HG02981 (cell line): Measurements from ENCODE around the gene FAM151A.

Source experiments
- ATAC-seq: cut with Tn5 transposase; IDR thresholded peaks from one replicate; pipeline ENCODE4 v1.9.1; 2021; ENCODE audit warnings: mild to moderate bottlenecking, moderate library complexity; ENCODE audit not compliant: unreplicated experiment

The FAM151A gene

DNA sequence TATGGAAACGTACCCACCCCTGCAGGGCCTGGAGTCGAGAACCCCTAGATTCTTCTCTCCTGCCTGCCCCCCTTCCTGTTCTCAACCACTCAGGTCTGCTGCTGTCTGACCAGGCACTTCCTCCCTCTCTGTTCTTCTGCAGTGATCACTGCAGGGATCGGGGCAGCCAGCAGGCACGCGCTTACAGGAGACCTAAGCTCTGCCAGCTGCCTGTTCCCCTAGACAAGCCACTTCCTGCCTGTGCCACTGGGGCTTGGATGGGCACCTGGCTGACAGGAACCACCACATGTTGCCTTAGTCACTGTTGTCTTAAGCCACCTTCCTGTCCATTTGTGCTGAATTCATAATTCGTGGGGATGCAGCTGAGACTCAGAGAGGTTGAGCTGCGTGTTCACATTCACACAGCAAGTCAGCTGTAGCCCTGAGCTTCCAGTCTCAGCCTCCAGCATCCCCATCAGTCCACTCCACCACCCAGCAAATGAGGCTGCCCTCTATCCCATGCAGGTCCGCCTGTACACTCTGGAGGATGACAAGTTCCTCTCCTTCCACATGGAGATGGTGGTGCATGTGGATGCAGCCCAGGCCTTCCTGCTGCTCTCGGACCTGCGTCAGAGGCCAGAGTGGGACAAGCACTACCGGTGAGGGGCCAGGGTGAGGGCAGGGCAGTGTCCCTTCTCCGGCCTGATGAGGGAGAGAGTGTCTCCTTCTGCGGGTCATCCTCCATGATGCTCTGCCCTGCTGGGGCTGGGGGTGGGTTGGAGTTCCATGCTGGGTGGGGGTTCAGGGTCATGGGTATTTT, 18.6 kb downstream of the FAM151A start:
- no peak for ATAC-seq

DNA sequence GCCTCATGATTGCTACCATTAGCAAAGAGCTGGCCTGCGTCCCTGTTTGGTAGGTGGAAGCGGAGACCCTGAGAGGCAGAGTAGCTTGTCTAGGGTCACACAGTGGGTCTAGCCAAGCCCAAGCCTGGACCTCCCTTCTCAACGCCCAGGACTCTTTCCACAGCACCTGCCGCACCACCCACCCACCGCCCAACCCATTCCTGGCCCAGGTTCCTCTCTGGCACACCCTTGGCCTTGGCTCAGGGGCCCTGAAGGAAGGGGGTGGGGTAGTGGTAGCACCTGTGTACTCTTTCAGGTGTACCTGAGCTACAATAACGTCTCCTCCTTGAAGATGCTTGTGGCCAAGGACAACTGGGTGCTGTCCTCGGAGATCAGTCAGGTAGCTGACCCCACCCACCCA, 19.3 kb downstream of the FAM151A start:
- no peak for ATAC-seq

DNA sequence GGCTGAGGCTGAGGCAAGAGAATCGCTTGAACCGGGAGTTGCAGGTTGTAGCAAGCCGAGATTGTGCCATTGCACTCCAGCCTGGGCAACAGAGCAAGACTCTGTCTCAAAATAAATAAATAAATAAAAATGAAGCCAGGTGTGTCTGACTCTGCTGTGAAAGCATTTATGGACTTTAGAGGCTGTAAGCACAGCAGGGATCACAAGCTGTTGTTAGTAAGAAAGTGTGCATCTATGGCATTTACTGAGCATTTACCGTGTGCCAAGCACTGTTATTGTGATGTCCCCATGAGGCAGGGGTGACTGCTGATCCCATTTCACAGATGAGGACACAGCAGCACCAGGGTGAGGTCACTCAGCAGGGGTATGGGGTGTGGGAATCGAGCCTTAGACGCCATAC, 20.1 kb downstream of the FAM151A start:
- no peak for ATAC-seq

DNA sequence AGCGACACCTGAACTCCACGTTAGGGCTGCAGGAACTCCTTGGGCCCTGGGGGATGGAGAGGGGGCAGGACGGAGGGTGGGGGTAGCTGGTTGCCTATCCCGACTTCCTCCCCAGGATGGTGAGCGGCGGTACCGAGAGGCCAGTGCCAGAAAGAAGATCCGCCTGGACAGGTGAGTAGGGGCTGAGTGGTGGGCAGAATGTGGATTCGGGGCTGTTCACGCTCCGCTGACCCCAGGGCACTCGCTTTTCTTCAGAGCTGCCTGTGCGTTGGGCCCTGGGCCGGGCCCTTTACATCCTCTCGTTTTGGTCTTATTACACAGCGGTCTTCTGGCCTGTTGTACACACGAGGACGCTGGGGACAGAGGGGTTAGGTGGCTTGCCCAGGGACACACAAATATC, 20.8 kb downstream of the FAM151A start:
- ATAC-seq, result no peak

DNA sequence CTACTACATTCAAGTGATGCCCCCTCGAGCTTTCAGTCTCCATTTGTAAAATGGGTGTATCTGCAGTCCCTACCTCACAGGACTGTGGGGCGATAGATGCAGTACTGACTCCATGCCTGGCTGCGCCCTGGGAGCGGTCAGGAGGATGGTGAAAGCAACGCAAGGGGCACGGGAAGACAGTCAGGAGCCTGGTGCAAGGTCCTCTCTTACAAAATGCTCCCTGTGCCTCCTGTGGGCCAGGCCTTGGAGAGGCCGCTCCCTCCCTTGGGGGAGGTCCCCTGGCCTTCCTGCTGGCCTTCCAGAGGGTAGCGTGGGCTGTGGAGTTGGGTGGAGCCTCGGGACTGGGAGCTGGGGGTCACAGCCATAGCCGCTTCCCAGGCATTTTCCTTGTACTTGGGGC, 21.6 kb downstream of the FAM151A start:
- ATAC-seq, result no peak

DNA sequence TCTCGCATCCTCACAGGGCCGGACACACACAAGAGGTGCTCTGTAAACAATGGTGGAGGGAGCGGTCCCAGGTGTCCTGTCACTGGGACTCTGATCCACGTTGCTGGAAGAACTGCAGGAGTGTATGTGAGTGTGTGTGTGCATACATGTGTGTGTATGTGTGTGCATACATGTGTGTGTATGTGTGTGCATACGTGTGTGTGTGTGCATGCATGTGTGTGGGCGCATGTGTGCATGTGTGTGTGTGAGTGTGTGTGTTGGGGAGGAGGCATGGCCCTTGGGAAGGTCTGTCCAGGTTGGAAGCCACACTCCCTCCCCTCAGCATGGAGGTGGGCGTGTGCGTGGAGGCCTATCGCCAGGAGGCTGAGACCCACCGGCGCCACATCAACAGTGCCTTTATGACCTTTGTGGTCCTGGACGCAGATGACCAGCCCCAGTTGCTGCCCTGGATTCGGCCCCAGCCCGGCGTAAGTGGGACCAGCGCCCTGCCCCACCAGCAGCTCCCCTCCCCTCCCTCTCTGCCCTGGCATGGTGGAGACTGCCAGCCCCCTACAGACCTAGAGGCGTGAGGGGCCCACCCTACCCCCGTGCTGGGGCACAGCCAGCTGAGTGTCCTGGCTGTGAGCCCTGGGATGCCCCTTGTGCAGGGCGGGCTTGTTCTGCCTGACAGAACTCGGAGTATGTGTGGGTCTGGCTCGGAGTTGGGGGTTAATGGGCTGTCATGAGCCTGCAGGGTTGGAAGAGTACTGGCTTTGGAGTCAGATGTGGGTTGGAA, 22.2 kb downstream of the FAM151A start:
- no peak for ATAC-seq

DNA sequence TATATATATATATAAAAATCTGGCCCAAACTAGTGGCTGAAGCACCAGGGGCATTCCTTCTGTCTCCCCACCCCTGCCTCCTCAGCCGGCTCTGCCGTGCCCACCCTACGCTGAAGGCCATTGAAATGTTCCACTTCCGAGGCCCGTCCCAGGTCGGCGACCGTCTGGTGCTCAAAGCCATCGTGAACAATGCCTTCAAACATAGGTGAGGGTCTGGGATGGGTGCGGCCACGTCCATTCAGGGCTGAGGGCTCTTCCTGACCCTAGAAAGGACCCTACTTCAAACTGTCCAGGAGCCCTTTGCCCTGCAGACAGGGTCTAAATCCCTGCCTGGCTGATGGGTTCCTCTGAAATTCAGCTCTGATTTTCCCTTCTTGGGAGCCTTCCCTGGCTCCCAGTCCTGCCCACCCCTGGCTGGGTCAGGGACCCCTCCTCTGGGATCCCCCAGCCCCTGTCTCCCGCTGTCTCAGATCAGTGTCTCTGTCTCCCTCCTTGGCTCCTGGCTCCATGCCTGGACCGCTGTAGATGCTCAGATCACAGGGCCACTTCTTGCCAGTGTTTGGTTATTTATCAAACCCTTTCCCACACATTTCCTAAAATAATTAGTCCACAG, 24.0 kb downstream of the FAM151A start:
- no peak for ATAC-seq

DNA sequence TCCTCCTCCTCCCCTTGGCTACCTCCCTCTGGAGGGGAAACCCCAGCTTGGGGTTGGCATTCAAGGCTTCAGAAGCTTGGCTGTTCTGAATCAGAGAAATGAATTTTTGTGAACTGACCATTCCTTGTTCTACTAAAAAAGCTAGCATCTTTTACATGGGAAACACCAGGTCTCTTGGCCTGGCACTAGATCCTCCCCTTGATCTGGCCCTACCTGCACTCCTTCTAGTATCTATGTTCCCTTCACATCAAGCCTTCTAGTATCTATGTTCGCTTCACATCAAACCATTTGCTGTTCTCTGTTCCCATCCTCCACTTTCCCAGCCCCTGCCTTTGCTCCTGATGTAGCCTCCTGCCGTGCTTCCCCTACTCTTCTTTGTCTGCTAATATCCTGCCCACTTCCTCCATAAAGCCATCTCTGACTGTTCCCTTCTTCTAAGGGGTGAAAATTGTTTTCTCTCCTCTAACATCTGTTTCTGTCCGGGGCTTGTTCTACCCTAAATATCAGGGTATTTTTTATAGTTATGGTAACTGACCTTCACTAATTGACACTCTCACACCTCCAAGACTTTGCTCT, 25.8 kb downstream of the FAM151A start:
- no peak for ATAC-seq

DNA sequence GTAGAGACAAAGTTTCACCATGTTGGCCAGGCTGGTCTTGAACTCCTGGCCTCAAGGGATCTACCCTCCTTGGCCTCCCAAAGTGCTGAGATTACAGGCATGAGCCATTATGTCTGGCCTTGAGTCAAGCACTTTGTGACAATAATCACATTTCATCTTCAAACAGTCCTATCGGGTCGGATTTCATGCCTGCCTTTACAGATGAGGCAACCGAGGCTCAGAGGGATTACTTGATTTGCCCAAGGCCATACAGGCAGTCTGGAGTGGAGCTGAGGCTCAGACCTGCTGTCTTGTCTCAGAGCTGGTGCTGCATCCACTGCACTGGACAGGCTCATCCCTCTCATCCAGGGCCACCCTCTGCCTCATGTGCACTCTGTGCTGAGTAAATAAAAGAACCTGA, 26.6 kb downstream of the FAM151A start:
- no peak for ATAC-seq

DNA sequence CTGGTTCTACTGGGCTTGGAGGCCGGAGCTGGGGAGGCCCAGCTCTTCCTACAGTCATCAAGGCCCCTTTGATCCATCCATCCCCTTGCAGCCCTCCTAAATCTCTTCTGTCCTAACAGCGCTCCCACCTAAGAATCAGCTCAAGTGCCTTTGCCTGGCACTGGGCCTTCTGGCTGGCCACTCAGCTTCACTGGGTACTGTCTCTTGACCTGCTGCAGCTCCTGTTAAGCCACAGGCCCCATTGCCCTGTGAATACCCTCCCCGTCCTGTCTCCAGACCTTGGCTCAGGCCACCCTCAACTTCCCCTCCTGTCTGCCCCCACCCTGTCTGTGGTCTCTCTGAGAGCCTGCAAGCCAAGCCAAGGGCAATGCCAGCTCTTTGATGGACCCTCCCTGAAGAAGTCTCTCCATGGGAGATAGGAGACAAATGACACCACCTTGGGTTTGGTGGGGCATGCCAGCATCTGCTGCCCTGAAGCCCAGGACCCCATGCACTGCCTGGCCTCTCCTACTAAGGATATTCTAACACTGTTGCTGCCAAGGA, 27.3 kb downstream of the FAM151A start:
- ATAC-seq, result no peak

DNA sequence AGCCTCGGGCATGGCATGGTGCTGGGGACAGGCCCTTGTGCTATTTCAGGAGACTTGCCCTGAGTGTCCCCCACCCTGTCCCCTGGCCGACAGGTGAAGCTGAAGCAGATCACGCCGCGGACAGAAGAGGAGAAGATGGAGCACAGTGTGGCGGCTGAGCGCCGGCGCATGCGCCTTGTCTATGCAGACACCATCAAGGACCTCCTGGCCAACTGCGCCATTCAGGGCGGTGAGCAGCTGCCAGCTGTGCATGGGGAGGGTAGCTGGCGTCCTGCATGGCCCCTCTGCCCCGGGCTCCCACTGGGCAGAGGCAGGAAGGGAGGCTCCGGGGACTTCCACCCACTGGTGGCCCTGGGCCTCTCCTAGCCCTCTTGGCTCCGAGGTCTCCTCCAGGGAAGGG, 28.9 kb downstream of the FAM151A start:
- no peak for ATAC-seq

DNA sequence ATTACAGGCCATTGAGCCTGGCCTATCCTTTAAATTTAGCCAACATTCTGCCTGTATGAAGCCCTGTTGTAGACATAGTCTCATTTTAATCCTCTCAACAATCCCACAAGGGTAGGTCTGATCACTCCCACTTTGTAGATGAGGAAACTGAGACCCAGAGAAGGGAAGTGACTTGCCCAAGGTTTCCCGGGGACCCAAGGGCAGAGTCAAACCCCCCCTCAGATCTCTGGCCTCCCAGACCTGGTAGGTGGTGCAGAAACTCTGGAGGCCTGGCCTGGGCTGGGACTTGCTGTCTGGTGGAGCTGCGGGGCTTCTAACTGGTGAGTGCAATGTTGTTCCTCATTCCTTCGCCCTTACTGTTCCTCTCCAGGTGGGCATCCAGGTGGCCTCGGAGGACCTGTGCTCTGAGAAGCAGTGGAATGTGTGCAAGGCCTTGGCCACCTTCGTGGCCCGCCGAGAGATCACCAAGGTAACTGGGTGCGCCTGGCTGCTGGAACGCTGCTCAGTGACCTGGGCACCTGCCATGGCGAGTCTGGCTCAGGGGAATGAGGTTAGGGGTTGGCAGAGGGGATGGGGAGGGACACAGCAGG, 29.7 kb downstream of the FAM151A start:
- ATAC-seq, result no peak

DNA sequence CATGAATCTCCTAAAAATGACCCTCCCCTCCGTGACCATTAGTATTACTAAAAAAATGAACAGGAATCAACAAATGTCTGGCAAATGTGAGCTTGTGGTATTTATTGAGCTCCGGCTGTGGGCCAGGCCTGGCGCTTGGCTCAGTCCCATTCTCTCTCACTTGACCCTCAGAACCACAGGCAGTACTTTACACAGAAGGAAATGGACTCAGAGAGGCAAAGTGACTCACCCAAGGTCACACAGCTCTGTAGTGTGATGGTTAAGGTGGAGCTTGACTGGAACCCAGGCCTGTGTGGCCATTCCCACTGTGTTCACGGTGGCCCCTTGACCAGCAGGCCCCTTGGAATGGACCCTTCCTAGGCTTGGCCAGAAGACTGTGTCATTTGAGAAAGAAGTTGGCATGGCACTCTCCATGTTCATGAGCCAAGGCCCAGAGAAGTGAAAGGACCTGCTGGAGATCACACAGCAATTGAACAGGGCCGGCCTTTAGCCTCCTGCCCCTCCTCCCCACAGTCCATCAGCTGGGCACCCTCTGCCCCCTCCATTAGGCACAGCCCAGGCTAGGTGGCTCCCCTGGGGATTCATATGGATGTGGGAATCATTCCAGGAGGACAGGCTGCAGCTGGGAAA, 32.1 kb downstream of the FAM151A start:
- ATAC-seq, result no peak

DNA sequence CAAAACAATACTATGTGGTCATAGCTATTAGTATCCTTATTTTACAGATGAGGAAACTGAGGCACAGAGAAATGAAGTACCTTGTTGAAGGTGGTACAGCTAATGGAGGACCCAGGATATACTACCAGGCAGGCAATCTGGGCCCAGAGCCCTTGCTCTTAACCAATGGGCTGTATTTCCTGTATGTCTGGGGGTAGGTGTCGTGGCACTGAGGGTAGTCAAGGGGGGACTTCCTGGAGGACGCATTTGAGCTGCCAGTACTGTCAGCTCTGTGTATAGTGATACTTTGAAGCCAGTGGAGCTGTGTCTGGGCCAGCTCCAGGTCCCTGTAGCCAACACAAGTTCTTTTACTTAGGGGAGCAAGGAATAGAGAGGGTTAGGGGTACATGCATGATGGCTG, 34.9 kb downstream of the FAM151A start:
- no peak for ATAC-seq

DNA sequence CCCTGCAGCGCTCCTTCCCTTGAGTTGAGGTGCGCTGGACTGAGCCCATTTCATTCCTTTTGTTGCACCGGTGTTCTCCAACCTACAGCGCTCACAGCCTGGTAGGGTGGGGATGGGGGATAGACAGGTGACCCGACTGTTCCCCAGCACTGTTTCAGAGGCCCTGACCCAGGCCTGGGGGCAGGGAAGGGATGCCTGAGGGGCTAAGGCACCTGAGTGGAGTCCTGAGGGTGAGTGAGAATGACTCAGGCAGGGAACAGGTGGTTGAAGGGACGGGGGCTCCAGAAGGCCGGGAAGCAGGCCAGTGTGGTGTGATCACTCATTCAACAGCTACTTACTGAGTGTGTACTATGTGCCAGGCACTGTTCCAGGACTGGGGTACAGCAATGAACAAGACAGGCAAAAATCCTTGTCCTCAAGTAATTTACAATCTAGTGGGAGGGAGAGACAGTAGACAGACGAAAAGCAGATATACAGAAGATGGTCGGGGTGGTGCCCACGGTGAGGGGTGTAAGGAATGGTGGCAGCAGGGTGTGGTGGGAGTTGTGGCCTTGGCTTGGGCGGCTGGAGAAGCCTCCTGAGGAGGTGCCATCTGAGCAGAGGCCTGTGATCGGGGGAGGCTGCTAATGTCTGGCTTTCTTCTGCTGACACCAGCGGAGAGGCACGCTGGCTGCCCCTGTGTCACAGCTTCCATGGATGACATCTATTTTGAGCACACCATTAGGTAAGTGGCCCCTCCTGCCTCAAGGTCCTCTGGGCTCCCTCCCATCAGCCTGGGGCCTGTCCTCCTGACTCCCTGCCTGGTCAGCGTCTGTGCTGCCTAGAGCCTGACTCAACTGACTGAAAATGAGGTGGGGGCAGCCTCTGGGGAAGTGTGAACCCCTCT, 37.9 kb downstream of the FAM151A start:
- ATAC-seq, result no peak

DNA sequence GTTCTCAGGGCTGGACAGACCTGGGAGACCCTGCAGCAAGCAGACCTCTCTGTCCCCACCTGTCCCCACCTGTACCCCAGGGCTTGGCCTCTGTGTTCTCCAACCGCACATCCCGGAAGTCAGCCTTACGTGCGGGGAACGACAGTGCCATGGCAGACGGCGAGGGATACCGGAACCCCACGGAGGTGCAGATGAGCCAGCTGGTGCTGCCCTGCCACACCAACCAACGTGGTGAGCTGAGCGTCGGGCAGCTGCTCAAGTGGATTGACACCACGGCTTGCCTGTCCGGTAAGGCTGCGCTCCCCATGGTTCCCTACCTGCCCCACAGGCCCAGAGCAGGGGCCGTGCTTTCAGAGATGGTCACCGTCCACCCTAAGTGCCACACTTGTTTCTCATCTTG, 38.8 kb downstream of the FAM151A start:
- no peak for ATAC-seq

DNA sequence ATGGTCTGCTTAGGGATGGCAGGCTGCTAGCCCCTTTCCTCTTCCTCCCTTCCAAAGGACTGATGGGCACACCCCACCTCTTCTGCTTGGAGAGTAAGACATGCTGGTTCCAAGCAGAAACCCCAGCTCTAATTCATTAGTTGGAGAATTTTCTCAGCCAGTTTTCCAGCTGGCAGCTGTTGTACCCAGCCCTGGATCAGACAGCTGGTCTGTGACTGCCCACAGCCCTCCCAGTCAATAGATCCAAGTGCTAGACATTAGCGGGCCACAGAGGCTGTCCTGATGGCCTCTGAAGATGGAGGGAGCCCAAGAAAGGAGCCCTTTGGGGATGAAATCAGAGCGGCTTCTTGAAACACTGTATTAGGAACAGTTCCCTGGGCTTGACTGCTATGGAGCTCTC, 39.5 kb downstream of the FAM151A start:
- no peak for ATAC-seq

DNA sequence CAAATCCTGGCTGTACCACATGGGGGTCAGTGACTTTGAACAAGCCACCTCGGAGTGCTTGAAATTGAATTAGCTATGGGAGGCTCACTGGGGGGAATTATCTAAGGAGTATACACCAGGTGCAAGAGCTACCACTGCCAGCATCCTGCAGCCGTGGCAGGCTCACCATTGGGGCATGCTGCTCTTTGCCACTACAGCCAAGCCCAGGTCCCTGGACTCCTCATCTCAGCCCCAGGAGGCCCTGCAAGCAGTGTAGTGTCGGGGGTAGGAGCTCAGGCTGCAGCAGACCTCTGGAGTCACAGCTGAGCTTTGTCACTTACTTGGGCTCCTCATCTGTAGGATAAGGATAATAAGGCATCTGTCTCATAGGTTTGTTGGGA, 40.0 kb downstream of the FAM151A start:
- ATAC-seq, result no peak

DNA sequence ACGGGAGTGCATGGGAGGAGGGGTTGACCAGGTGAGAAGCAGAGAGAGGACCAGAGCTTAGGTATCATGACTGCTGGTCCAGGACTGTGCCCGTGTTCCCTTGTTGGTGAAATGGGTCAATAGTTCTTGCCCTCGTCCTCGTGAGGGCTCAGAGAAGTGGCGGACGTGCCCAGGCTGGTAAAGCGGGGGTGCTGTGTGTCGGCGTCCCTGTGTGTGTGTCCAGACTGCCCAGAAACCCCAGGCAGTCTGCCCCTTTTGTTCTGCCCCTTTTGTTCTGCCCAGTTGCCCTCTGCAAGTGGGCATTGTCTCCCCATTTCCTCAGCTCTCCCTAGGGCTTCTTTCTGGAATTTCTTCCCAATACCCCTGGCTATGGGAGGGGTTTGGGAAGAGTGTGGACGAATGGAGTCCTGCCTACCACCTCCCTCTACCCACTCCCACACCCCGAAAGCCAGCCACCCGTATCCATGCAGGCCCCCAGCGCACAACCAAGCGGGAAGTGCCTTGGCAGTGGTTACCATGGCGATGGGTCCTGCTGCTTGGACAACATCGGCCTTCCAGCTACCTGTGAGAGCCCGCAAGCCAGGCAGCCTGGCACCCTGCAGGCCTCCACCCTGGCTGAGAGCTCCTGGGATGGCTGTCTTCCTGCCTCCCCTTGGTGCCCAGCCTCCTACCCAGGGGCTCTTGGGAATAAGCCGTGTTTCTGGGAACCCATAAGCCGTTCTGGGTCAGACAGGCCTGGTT, 40.6 kb downstream of the FAM151A start:
- no peak for ATAC-seq
